ENCODE results near the gene STOM. TPM values are rescaled to one million over a fixed set of nuclear protein-coding genes. Genes with fewer than 3 reads are reported as not detected.
A peak's percentile ranks its signal among the peaks of the same experiment; 100 is the strongest.

STOM gene
- total RNA-seq, 1 experiment from 2014 or later = 22.4 TPM

DNA sequence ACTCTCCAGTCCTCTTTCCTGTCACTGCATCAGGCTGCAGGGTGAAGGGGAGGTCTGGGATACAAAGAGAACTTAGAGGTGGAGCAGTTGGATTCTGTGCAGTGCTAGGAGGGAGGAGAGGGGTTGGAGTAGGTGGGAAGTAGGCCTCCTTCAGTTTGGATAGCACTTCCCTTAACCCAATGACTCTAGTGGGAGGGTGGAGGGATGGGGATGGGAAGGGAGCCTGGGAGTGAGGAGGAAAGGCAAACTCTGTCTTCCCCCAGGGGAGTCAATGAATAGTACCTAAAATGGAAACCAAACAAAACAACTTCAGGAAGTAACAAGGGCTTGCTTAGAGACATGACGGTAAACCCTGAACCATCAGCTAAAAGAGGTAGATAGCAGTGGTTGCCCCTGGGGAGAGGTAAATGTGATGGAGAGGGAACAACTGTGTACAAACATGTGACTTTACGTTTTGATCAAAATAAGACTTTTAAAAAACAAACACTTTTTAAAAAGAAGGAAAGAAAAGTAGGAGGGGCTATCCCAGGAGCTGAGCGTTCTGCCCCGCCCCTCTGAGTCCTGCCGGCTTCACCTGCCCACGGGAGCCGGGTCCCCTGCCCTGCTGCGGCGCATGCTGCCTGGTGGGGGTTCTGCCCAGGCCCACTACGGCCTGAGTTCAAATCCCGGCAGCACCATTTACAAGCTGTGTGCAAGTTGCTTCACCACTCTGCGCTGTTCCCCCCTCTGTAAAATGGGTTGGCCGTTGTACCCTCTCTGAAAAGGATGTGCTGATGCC is 71.2 kb downstream of the STOM start:
- Histone ChIP-seq H4K20me1 (ENCODE audit: insufficient read depth) (no peaks in the 10 kb centered on the region), H3K79me2 (ENCODE audit: insufficient read depth, low read length) (no peaks in the 10 kb centered on the region), H3K27me3 (ENCODE audit: insufficient read depth, low read length) (no peaks in the 10 kb centered on the region), H3K4me2 (ENCODE audit: low read length) (peak overlapping the region; percentile 87), H3K9me2 (ENCODE audit: insufficient read depth) (no peaks in the 10 kb centered on the region), H3K9ac (ENCODE audit: low read length) (peak overlapping the region; percentile 62), H3K36me3 (ENCODE audit: control insufficient read depth in 1 of 2, insufficient read depth in 2 of 2, low read length in 2 of 2) (no peaks in the 10 kb centered on the region), H3K4me3 (replicated peaks in 1 of 2; ENCODE audit: low read depth in 1 of 2, low read length in 2 of 2) (peak overlapping the region; percentile 43 to 59), H3K4me1 (ENCODE audit: control insufficient read depth in 1 of 2, insufficient read depth in 2 of 2, low read length in 2 of 2) (peaks cover 16 to 31% of the 10 kb centered on the region in 2 experiments; a peak in 3 of 4 replicates), H2AFZ (ENCODE audit: low read depth, low read length, poor library complexity, severe bottlenecking) (peak overlapping the region; percentile 38), H3K27ac (ENCODE audit: low read depth, low read length) (peak overlapping the region; percentile 36; the same call in 1 of the 2 replicates), H3K9me3 (ENCODE audit: control insufficient read depth in 1 of 2, insufficient read depth in 1 of 2, low read depth in 1 of 2, low read length in 2 of 2) (no peaks in the 10 kb centered on the region)
- ChIA-PET POLR2A (interaction anchor here (1.1 to 2.2 kb wide), 3 partner anchors 12 to 177 kb away, joined by 3 to 10 read pairs (median 4); no protein-coding TSS in a partner anchor), RAD21 (ENCODE audit: low non-redundant PET in 1 of 2, low total read pairs in 2 of 2, uncharacterized antibody in 2 of 2, unreplicated experiment in 2 of 2) (interaction anchor here in 1 of 2 experiments (1.0 kb wide), 1 partner anchor 20 kb away, joined by 3 read pairs; no protein-coding TSS in a partner anchor), CTCF (interaction anchor here (1.0 to 2.3 kb wide), 4 partner anchors 12 to 86 kb away, joined by 3 to 12 read pairs (median 4); no protein-coding TSS in a partner anchor)
- BruUV-seq (replicated peaks) = no TSS peak
- ATAC-seq (peak; percentile 72), DNase-seq (ENCODE audit: low read depth, low spot score) (no peak)
- TF ChIP-seq CEBPB (IDR thresholded peaks at IDR 0.05; ENCODE audit: low read depth) (no peak), TCF7L2 (IDR thresholded peaks at IDR 0.05; ENCODE audit: borderline replicate concordance, extremely low read depth, insufficient read depth, insufficient read length) (no peak), POLR2A (IDR thresholded peaks at IDR 0.05; ENCODE audit: borderline replicate concordance, extremely low read depth, insufficient read depth, insufficient read length) (no peak)
- TF ChIP-seq, protein P1, sequence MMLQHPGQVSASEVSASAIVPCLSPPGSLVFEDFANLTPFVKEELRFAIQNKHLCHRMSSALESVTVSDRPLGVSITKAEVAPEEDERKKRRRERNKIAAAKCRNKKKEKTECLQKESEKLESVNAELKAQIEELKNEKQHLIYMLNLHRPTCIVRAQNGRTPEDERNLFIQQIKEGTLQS (IDR thresholded peaks at IDR 0.05) = no peak
- intact Hi-C loops (cut with micrococcal nuclease) = no loop called here

DNA sequence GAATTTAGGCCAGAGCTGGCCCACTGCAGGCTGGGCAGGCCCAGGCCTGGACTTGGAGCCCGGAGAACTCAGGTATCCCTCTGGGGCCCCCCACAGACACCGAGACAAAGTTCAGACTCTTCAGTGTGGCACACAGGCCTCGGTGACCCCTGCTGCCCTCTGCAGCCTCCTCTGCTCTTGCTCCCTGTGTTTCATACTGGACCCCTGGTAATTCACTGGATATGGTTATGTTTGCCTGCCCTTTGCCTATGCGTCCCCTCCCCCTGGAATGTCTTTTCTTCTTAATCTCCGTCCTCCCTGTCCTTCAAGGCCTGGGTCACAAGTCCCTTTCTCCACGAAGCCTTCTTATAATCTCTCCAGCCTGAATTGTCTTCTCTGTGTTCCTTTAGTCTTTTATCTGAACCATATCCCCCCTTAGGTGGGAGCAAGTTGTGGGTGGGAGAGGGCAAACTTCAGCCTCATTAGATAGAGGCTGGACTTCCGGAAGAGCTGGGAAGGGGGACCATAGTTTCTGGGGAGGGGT is 72.0 kb downstream of the STOM start:
- CTCF ChIA-PET = interaction anchor here (1.2 to 2.3 kb wide), 3 partner anchors 11 to 85 kb away, joined by 3 to 12 read pairs (median 4); no protein-coding TSS in a partner anchor
- POLR2A ChIA-PET = interaction anchor here (2.2 kb wide), 1 partner anchor 11 kb away, joined by 10 read pairs; no protein-coding TSS in a partner anchor

More for the DNA sequence above, 72.0 kb downstream of the STOM start:
- RAD21 ChIA-PET (ENCODE audit: low non-redundant PET in 1 of 2, low total read pairs in 2 of 2, uncharacterized antibody in 2 of 2, unreplicated experiment in 2 of 2) = no interaction called here
- Histone ChIP-seq H3K27me3 (ENCODE audit: insufficient read depth, low read length) (no peaks in the 10 kb centered on the region), H3K9ac (ENCODE audit: low read length) (no peak overlapping the region), H3K79me2 (ENCODE audit: insufficient read depth, low read length) (no peaks in the 10 kb centered on the region), H3K27ac (ENCODE audit: low read depth, low read length) (no peak overlapping the region), H3K9me3 (ENCODE audit: control insufficient read depth in 1 of 2, insufficient read depth in 1 of 2, low read depth in 1 of 2, low read length in 2 of 2) (no peaks in the 10 kb centered on the region), H3K36me3 (ENCODE audit: control insufficient read depth in 1 of 2, insufficient read depth in 2 of 2, low read length in 2 of 2) (no peaks in the 10 kb centered on the region), H2AFZ (ENCODE audit: low read depth, low read length, poor library complexity, severe bottlenecking) (no peak overlapping the region), H3K4me1 (ENCODE audit: control insufficient read depth in 1 of 2, insufficient read depth in 2 of 2, low read length in 2 of 2) (peaks cover 16 to 25% of the 10 kb centered on the region in 2 experiments; a peak in 3 of 4 replicates), H3K9me2 (ENCODE audit: insufficient read depth) (no peaks in the 10 kb centered on the region), H3K4me3 (replicated peaks in 1 of 2; ENCODE audit: low read depth in 1 of 2, low read length in 2 of 2) (no peak overlapping the region), H4K20me1 (ENCODE audit: insufficient read depth) (no peaks in the 10 kb centered on the region), H3K4me2 (ENCODE audit: low read length) (peak overlapping the region; percentile 87; the same call in 1 of the 2 replicates)
- BruUV-seq (replicated peaks) = no TSS peak
- TF ChIP-seq JUND (IDR thresholded peaks at IDR 0.05) (no peak), POLR2AphosphoS5 (IDR thresholded peaks at IDR 0.05; ENCODE audit: low read depth, low read length) (no peak), ELF1 (IDR thresholded peaks at IDR 0.05; ENCODE audit: borderline replicate concordance, low read depth) (no peak), EZH2phosphoT487 (IDR thresholded peaks at IDR 0.05; ENCODE audit: borderline replicate concordance) (no peak), EGR1 (IDR thresholded peaks at IDR 0.05; ENCODE audit: low read depth) (no peak), CBX3 (IDR thresholded peaks at IDR 0.05; ENCODE audit: low read depth) (no peak)
- TF ChIP-seq, protein P1 (IDR thresholded peaks at IDR 0.05) = no peak
- intact Hi-C loops (cut with micrococcal nuclease) = no loop called here
- DNase-seq (ENCODE audit: low read depth, low spot score) (no peak), ATAC-seq (no peak)

All from HCT116 (cell line).